Transverse colon (tissue), 4 donors: ENCODE results near the gene THSD4. TPM values are rescaled to one million over a fixed set of nuclear protein-coding genes. Genes with fewer than 3 reads are reported as not detected.

ENCODE experiments used
- DNase-seq: peaks from one replicate; pipeline ENCODE4 v3.0.0-alpha.2; 2019
- H3K27ac ChIP-seq, 4 donors: fragments of 200-600 bp; sonication (generic); 2 replicates each; pipeline ENCODE4 v1.5.1; 2016 to 2018; ENCODE audit warnings: inconsistent platforms in 4 of 4
- H3K27me3 ChIP-seq: fragments of 200-600 bp; sonication (generic); 2 replicates; pipeline ENCODE4 v1.5.1; 2017; ENCODE audit warnings: inconsistent platforms
- H3K36me3 ChIP-seq, 4 donors: fragments of 200-600 bp; sonication (generic); 2 replicates each; pipeline ENCODE4 v1.5.1; 2017 to 2019; ENCODE audit warnings: inconsistent platforms in 4 of 4
- H3K4me1 ChIP-seq, 4 donors: fragments of 200-600 bp; sonication (generic); 2 replicates each; pipeline ENCODE4 v1.5.1; 2017 to 2020; ENCODE audit warnings: inconsistent platforms in 4 of 4
- H3K4me3 ChIP-seq, 4 donors: fragments of 200-600 bp; sonication (generic); 1 replicate in 1 of 4; 2 replicates in 3 of 4; pipeline versions ENCODE4 v1.5.1 to v1.6.1; 2017 to 2019; ENCODE audit warnings: inconsistent platforms in 4 of 4
- H3K9me3 ChIP-seq, 2 donors: fragments of 200-600 bp; sonication (generic); 2 replicates each; pipeline ENCODE4 v1.5.1; 2017 to 2019; ENCODE audit warnings: inconsistent platforms in 2 of 2
- EP300 ChIP-seq: sonication (generic); formaldehyde crosslinking; IDR thresholded peaks from one replicate; pipeline ENCODE4 v1.6.1; 2017; ENCODE audit warnings: antibody characterized with exemption, low read depth
- POLR2A ChIP-seq: fragments of 450-650 bp; IDR thresholded peaks from one replicate; pipeline ENCODE4 v1.6.1; 2016; ENCODE audit warnings: antibody characterized with exemption, mild to moderate bottlenecking, moderate library complexity
- POLR2AphosphoS5 ChIP-seq, 3 donors: sonication (generic); formaldehyde crosslinking; IDR thresholded peaks; one replicate each; pipeline ENCODE4 v1.6.1; 2016; ENCODE audit warnings: antibody characterized with exemption in 3 of 3
- WGBS, 2 donors: methylation state at CpG; one replicate each; pipeline ENCODE4 v1.1.5; 2018; ENCODE audit warnings: low coverage in 1 of 2; 5-methylcytosine and 5-hydroxymethylcytosine counted together
- in situ Hi-C, 4 donors: fragments of 200-750 bp; cut with MboI; loops; one replicate each; pipeline versions ENCODE4 v1.15.0 to v1.15.1; 2017; ENCODE audit warnings: low sequenced_read_pairs in 3 of 4, low pct_ligation_motif_present in 1 of 4, low pct_unique_long_range_greater_than_20kb in 1 of 4
- intact Hi-C: fragments of 100-400 bp; cut with DNase I; formaldehyde crosslinking; loops from one replicate; pipeline ENCODE4 v1.15.1; 2023; ENCODE audit warnings: low total_unique reads
- total RNA-seq, 4 donors: library from RNA; depleted of rRNA; stranded (reverse); fragments of >200 nt; gene quantifications; one replicate each; pipeline ENCODE4 v1.1.0, GENCODE V29; 2016
- TF ChIP-seq, protein P1 (sequence below), 5 experiments: fragments of 200-600 bp in 3 of 5; fragments of 450-650 bp in 2 of 5; sonication (generic) in 3 of 5; IDR thresholded peaks; 1 replicate in 2 of 5; 2 replicates in 3 of 5; pipeline ENCODE4 v1.5.1; 2016 to 2017; ENCODE audit warnings: antibody characterized with exemption in 5 of 5, inconsistent platforms in 3 of 5, mild to moderate bottlenecking in 2 of 5, moderate library complexity in 1 of 5

THSD4 gene
- total RNA-seq, 4 donors from 2014 or later, result 13.3 to 57.2 (median 47.4) TPM

- no peak overlapping the region for H3K4me3 ChIP-seq
- H3K36me3 ChIP-seq, result no peaks in the 10 kb centered on the region
- TF ChIP-seq, protein P1, sequence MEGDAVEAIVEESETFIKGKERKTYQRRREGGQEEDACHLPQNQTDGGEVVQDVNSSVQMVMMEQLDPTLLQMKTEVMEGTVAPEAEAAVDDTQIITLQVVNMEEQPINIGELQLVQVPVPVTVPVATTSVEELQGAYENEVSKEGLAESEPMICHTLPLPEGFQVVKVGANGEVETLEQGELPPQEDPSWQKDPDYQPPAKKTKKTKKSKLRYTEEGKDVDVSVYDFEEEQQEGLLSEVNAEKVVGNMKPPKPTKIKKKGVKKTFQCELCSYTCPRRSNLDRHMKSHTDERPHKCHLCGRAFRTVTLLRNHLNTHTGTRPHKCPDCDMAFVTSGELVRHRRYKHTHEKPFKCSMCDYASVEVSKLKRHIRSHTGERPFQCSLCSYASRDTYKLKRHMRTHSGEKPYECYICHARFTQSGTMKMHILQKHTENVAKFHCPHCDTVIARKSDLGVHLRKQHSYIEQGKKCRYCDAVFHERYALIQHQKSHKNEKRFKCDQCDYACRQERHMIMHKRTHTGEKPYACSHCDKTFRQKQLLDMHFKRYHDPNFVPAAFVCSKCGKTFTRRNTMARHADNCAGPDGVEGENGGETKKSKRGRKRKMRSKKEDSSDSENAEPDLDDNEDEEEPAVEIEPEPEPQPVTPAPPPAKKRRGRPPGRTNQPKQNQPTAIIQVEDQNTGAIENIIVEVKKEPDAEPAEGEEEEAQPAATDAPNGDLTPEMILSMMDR (IDR thresholded peaks at IDR 0.05), result no peak
- TF ChIP-seq POLR2AphosphoS5 (IDR thresholded peaks at IDR 0.05) (no peak), POLR2A (no peak), EP300 (no peak)
- intact Hi-C loops (no loop called here), in situ Hi-C loops (no loop called here)
- no peak overlapping the region for H3K27ac ChIP-seq
- WGBS, 2 donors, result 84 to 85% methylated on average over 2 of the region's 2 CpGs
- H3K9me3 ChIP-seq, result no peaks in the 10 kb centered on the region
- no peak for DNase-seq
- H3K4me1 ChIP-seq, result no peaks in the 10 kb centered on the region
- no peaks in the 10 kb centered on the region for H3K27me3 ChIP-seq
Measured at GRCh38 chr15:71225851-71226250, 110.6 kb downstream of the THSD4 start.

DNA sequence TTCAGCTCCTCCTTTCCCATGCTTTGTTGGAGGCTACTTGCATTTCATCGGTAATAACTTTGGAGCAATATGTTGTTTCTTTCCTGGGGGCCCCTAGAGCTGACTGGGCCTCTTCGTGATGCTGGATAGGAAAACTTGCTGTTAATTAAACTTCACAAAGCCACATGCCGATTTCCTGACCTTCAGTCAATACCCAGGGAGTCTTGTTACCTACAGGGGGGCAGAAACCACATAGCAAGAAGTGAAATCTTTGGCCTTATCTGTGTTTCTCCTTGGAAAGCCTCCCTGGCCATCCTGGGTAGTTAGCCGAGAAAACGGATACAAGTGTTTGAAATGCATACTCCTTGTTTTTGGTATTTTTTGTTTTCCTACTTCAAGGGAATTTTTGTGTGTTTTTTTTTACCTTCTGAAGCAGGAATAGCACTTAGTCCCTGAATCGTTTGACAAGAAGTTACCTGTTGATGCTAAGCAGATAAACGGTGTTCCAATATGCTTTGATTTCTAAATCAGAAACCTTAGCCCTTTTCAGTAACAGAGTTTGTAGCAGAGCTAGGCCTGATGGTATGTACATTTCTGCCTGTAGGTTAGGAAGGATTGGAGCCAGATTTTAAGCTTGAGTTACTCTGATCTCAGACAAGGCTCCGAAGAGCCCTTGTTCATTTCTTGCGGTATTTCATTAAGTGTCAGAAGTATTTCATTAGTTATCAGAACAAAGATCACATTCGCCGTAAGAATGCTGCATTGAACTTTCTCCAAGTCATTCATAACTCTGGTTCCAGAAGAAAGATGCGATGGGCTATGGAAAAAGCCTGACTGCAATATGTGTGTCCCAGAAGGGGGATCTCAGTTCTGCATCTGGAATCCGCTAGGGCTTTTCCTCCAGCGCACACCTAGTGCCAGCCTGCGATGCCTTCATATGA lies 111.5 kb downstream of the THSD4 start:
- Histone ChIP-seq H3K36me3 (no peaks in the 10 kb centered on the region), H3K27me3 (no peaks in the 10 kb centered on the region), H3K9me3 (no peaks in the 10 kb centered on the region), H3K27ac (no peak overlapping the region), H3K4me3 (no peak overlapping the region), H3K4me1 (no peaks in the 10 kb centered on the region)
- intact Hi-C loops (no loop called here), in situ Hi-C loops (no loop called here)
- TF ChIP-seq POLR2A (no peak), EP300 (no peak), POLR2AphosphoS5 (IDR thresholded peaks at IDR 0.05) (no peak)
- TF ChIP-seq, protein P1 (IDR thresholded peaks at IDR 0.05), result no peak
- no peak for DNase-seq
- 82 to 87% methylated on average over 4 to 15 of the region's 15 CpGs for WGBS, 2 donors

GRCh38 chr15:71228403-71228802 lies 113.1 kb downstream of the THSD4 start:
- Histone ChIP-seq H3K4me3 (no peak overlapping the region), H3K9me3 (no peaks in the 10 kb centered on the region), H3K27ac (no peak overlapping the region), H3K4me1 (no peaks in the 10 kb centered on the region), H3K27me3 (no peaks in the 10 kb centered on the region), H3K36me3 (no peaks in the 10 kb centered on the region)
- TF ChIP-seq, protein P1 (IDR thresholded peaks at IDR 0.05), result no peak
- no peak for TF ChIP-seq EP300
- TF ChIP-seq POLR2AphosphoS5 (IDR thresholded peaks at IDR 0.05), result no peak
- no peak for TF ChIP-seq POLR2A
- intact Hi-C loops (no loop called here), in situ Hi-C loops (no loop called here)
- WGBS, 2 donors, result 78 to 93% methylated on average over 1 of the region's 1 CpG
- no peak for DNase-seq

- no peak overlapping the region for H3K27ac ChIP-seq
- in situ Hi-C loops, result no loop called here
- no peak for DNase-seq
- no peaks in the 10 kb centered on the region for H3K9me3 ChIP-seq
- H3K27me3 ChIP-seq, result no peaks in the 10 kb centered on the region
- intact Hi-C loops, result no loop called here
- H3K36me3 ChIP-seq, result no peaks in the 10 kb centered on the region
- TF ChIP-seq, protein P1 (IDR thresholded peaks at IDR 0.05), result no peak
- TF ChIP-seq POLR2A (no peak), POLR2AphosphoS5 (IDR thresholded peaks at IDR 0.05) (no peak), EP300 (no peak)
- 91% methylated on average over 8 of the region's 8 CpGs; no CpG with 5 or more reads in 1 of the 2 donors for WGBS, 2 donors
- H3K4me1 ChIP-seq, result no peaks in the 10 kb centered on the region
- H3K4me3 ChIP-seq, result no peak overlapping the region
Measured at GRCh38 chr15:71230303-71230702, 115.0 kb downstream of the THSD4 start.
